Heart right ventricle (tissue), 16 donors: ENCODE data around the gene SLFN5. TPM values are rescaled to one million over a fixed set of nuclear protein-coding genes. Genes with fewer than 3 reads are reported as not detected.

Experiments
- ATAC-seq, 8 donors: fragments of 200-7000 bp; cut with Tn5 transposase; one replicate each; pipeline ENCODE4 v1.9.1; 2020; ENCODE audit warnings: mild to moderate bottlenecking in 8 of 8, moderate library complexity in 8 of 8, moderate number of reproducible peaks in 1 of 8
- DNase-seq, 2 donors: peaks; one replicate each; pipeline ENCODE4 v3.0.0-alpha.2; 2020
- H3K27ac ChIP-seq, 10 donors: fragments of 200-600 bp; sonication (generic) in 2 of 10; one replicate each; pipeline versions ENCODE4 v1.5.0 to v1.8.0; 2020 to 2022; ENCODE audit warnings: mild to moderate bottlenecking in 3 of 10
- H3K27me3 ChIP-seq, 7 donors: fragments of 200-600 bp; one replicate each; pipeline ENCODE4 v1.8.0; 2021 to 2022; ENCODE audit warnings: mild to moderate bottlenecking in 2 of 7
- H3K36me3 ChIP-seq, 9 donors: fragments of 200-600 bp; sonication (generic) in 1 of 9; one replicate each; pipeline versions ENCODE4 v1.5.0 to v1.8.0; 2020 to 2022; ENCODE audit warnings: mild to moderate bottlenecking in 2 of 9
- H3K4me1 ChIP-seq, 9 donors: fragments of 200-600 bp; sonication (generic) in 1 of 9; one replicate each; pipeline versions ENCODE4 v1.5.0 to v1.8.0; 2020 to 2022; ENCODE audit warnings: mild to moderate bottlenecking in 4 of 9
- H3K4me3 ChIP-seq, 10 donors: fragments of 200-600 bp; sonication (generic) in 2 of 10; one replicate each; pipeline versions ENCODE4 v1.5.0 to v1.8.0; 2020 to 2022; ENCODE audit warnings: mild to moderate bottlenecking in 7 of 10, moderate library complexity in 2 of 10
- H3K9me3 ChIP-seq, 11 donors: fragments of 200-600 bp in 10 of 11; sonication (generic) in 2 of 11; one replicate each; pipeline versions ENCODE4 v1.5.0 to v1.8.0; 2013 to 2022; ENCODE audit warnings: mild to moderate bottlenecking in 2 of 11, control low read depth in 1 of 11, moderate library complexity in 1 of 11
- WGBS, 2 donors: extraction: QIAGEN DNeasy Blood & Tissue Kit; methylation state at CpG; one replicate each; pipeline ENCODE4 v1.1.7; 2013; ENCODE audit warnings: inconsistent platforms in 1 of 2; 5-methylcytosine and 5-hydroxymethylcytosine counted together
- intact Hi-C, 10 donors: fragments of 100-400 bp; cut with DNase I; formaldehyde crosslinking; loops; one replicate each; pipeline versions ENCODE4 v1.11.1 to v1.14.2; 2022
- polyA plus RNA-seq, 2 donors: library from polyadenylated mRNA; stranded (reverse); fragments of 200-250 nt; gene quantifications; one replicate each; pipeline ENCODE4 v1.2.3, GENCODE V29; 2013
- total RNA-seq, 10 donors: library from RNA; stranded (reverse); fragmentation: NEBNext Ultra II Directional in 3 of 10; extraction: Animal tissue kit (Norgen Biotek cat#: 25700) in 3 of 10; gene quantifications; one replicate each; pipeline versions ENCODE4 v1.2.1 to v1.2.4, GENCODE V29; 2021 to 2023
- TF ChIP-seq, protein P1 (sequence below), 9 donors: fragments of 200-600 bp; sonication (generic) in 2 of 9; IDR thresholded peaks; one replicate each; pipeline versions ENCODE4 v1.5.0 to v1.8.0; 2021 to 2022; ENCODE audit warnings: antibody characterized with exemption in 9 of 9, mild to moderate bottlenecking in 5 of 9, moderate library complexity in 1 of 9
- donor health status: Arrhythmogenic right ventricular cardiomyopathy.
- donor health status: ischemic (EF 13 %, LVEDD 7.1; RV severe dilation, severe dysfunction).
- donor health status: healthy with polysubstance abuse.
- donor health status: DM: no; HTN: yes; CAD: no.
- donor health status: DM: no; HTN: no; CAD: no.
- donor health status: ischemic (EF 25% LVEDD 6.9; RV normal size, moderate dysfunction).
- donor health status: ischemic (EF 25% LVEDD 5.7; RV mildly dilated, moderate dysfunction).
- donor health status: healthy.
- donor health status: DM: yes; HTN: yes; CAD: no.
- donor health status: Ischemic cardiomyopathy.
- donor health status: ischemic (EF 35%, LVEDD 5.7; RV mildly dilated, moderate dysfunction).
- donor health status: nonischemic (EF 11% LVEDD 7.7; RV severe dilation, severe dysfunction).
- donor health status: DM: yes; HTN: yes; CAD: no.
- donor health status: PGD.
- donor health status: ischemic (EF 29% LVEDD 5.4; RV normal size, mild dysfunction).
- donor health status: nonischemic (EF 23%, LVEDD 6.1; RV moderate dilation, normal function).

SLFN5 gene
- total and polyA plus RNA-seq, 12 donors = 2.5 to 29.8 (median 13.8) TPM

DNA sequence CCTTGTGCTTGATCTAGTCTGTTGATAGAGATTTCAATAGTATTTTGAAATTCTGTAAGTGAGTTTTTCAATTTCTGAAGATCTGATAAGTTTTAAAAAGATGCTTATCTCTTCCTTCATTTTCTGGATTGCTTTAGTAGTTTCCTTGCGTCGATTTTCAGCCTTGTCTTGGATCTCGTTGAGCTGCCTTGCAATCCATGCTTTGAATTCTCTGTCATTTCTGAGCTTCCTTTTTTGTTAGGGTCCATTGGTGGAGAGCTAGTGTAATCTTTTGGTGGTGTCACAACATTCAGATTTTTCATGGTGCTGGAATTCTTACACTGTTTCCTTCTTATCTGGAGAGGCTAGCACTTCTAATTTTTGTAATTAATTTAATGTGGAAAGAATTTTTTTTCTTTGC is 69.5 kb downstream of the SLFN5 start:
- TF ChIP-seq, protein P1, sequence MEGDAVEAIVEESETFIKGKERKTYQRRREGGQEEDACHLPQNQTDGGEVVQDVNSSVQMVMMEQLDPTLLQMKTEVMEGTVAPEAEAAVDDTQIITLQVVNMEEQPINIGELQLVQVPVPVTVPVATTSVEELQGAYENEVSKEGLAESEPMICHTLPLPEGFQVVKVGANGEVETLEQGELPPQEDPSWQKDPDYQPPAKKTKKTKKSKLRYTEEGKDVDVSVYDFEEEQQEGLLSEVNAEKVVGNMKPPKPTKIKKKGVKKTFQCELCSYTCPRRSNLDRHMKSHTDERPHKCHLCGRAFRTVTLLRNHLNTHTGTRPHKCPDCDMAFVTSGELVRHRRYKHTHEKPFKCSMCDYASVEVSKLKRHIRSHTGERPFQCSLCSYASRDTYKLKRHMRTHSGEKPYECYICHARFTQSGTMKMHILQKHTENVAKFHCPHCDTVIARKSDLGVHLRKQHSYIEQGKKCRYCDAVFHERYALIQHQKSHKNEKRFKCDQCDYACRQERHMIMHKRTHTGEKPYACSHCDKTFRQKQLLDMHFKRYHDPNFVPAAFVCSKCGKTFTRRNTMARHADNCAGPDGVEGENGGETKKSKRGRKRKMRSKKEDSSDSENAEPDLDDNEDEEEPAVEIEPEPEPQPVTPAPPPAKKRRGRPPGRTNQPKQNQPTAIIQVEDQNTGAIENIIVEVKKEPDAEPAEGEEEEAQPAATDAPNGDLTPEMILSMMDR (IDR thresholded peaks at IDR 0.05) = no peak

DNA sequence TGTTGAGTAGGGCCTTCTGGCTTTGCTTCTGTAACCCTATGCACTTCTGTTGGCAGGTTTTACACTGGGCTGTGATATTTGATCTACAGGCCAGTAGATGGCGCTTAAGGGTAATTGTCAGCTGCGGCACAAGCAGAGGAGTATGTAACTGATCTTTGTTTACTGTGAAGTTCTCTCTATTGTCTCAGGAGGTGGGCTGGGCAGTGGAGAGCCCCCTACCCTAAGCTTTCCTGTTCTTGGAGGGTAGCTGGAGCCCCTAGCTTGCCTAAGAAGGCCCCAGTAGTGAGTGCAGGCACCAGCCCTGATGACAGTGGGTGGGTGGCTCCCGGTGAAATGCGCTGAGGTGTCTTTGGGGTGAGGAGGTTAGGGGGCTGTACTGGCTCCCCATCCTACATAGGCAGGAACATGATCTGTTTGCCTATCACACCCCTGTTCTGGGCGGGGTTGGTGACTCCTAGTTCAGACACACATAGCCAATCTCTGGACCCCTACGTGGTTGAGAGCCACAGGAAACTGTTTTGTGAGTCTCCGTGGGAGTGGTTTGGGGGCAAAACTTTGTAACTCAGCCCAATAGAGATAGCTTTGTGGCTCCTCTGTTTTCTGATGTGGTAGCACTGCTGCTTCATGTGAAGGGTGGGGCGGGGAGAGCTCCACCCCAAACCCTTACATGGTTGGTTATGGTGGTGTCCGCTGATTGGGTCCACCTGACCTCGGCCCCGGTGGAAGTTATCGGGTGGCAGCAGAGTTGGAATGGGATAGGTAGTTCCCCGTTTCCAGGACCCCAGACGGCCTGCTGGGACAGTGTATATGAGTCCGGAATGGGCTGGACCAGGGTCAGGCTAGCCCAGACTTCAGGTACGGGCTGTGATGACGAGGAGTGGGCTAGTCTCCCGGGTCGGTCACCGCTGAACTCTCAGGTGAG is 70.2 kb downstream of the SLFN5 start:
- Histone ChIP-seq H3K4me1 (peaks cover 7 to 35% (median 33%) of the 10 kb centered on the region in 9 donors), H3K27ac (peak overlapping the region; percentile 25 to 91 (median 80)), H3K36me3 (no peaks in the 10 kb centered on the region), H3K9me3 (peaks cover 0 to 12% (median 0%) of the 10 kb centered on the region in 11 donors), H3K4me3 (peak overlapping the region in 9 of 10 donors; percentile 31 to 58 (median 53)), H3K27me3 (no peaks in the 10 kb centered on the region)
- peak; percentile 33 to 60 for DNase-seq
- TF ChIP-seq, protein P1 (IDR thresholded peaks at IDR 0.05) = peak; percentile 55 to 91 (median 83)
- 7 to 13% methylated on average over 20 of the region's 20 CpGs for WGBS, 2 donors
- intact Hi-C loops = loop anchor here in 9 of 10 donors (1.0 to 10.0 kb wide), 13 partner anchors 52 to 434 kb away; partner anchors contain the start of genes SLFN11 (in 2 of the 9), SLFN12 (in 2 of the 9) and SLFN12L (in 2 of the 9)
- peak; percentile 84 to 92 (median 90) for ATAC-seq

More for the DNA sequence above, 69.5 kb downstream of the SLFN5 start:
- ATAC-seq (no peak), DNase-seq (no peak)
- Histone ChIP-seq H3K9me3 (peaks cover 0 to 12% (median 0%) of the 10 kb centered on the region in 11 donors), H3K36me3 (no peaks in the 10 kb centered on the region), H3K4me1 (peaks cover 7 to 35% (median 33%) of the 10 kb centered on the region in 9 donors), H3K27me3 (no peaks in the 10 kb centered on the region), H3K27ac (peak overlapping the region in 2 of 10 donors; percentile 86 to 91), H3K4me3 (no peak overlapping the region)
- 49 to 62% methylated on average over 3 of the region's 3 CpGs for WGBS, 2 donors
- intact Hi-C loops = loop anchor here in 9 of 10 donors (1.0 to 10.0 kb wide), 13 partner anchors 52 to 435 kb away; partner anchors contain the start of genes SLFN11 (in 2 of the 9), SLFN12 (in 2 of the 9) and SLFN12L (in 2 of the 9)

DNA sequence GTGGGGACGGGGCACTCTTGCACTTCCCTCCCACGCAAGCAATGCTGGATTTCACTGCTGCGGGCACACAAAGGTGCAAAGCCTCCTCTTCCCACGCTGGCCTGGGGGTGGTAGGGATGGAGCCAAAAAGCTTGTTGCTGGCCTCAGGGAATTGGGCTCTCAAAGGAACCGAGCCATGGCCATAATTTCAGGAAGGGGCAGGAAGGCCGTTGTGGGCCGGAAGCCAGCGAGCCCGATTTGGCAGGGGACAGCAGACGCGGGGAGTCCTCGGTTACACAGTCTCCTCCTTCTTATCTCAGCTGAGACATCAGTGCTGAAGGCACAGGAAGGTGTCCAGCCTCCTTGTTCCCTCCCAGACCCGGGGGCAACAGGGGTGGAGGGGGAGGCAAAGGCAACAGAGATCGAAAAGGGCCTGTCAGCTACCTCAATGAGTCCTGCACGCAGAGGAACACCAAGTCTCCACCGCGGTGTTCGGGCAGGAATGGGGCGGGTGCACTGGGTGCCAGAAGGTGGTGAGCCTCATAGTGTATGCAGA is 71.1 kb downstream of the SLFN5 start:
- ATAC-seq (peak; percentile 31 to 74 (median 56)), DNase-seq (peak; percentile 70 to 79)
- Histone ChIP-seq H3K27me3 (no peaks in the 10 kb centered on the region), H3K4me3 (peak overlapping the region in 9 of 10 donors; percentile 31 to 58 (median 53)), H3K27ac (peak overlapping the region; percentile 25 to 91 (median 80)), H3K9me3 (peaks cover 0 to 6% (median 0%) of the 10 kb centered on the region in 11 donors), H3K36me3 (no peaks in the 10 kb centered on the region), H3K4me1 (peaks cover 7 to 35% (median 33%) of the 10 kb centered on the region in 9 donors)
- WGBS, 2 donors = 18 to 22% methylated on average over 19 of the region's 19 CpGs
- intact Hi-C loops = loop anchor here in 9 of 10 donors (2.0 to 10.0 kb wide), 13 partner anchors 33 to 433 kb away; partner anchors contain the start of genes SLFN11 (in 2 of the 9), SLFN12 (in 2 of the 9) and SLFN12L (in 2 of the 9)
- TF ChIP-seq, protein P1 (IDR thresholded peaks at IDR 0.05) = no peak
